GM18505 (cell line): ENCODE results near the gene SLC4A2.

Source experiments
- ATAC-seq: cut with Tn5 transposase; IDR thresholded peaks from one replicate; pipeline ENCODE4 v1.9.1; 2021; ENCODE audit not compliant: unreplicated experiment
- POLR2A ChIP-seq: IDR thresholded peaks from 4 replicates; pipeline ENCODE4 v1.6.1; 2011; ENCODE audit warnings: borderline replicate concordance; ENCODE audit not compliant: insufficient read depth, insufficient read length; ENCODE audit errors: extremely low read depth

The SLC4A2 gene

GRCh38 chr7:151071032-151071866, 11.9 kb downstream of the SLC4A2 start:
- ATAC-seq: no peak
- no peak for TF ChIP-seq POLR2A

- ATAC-seq: no peak
- no peak for TF ChIP-seq POLR2A
These were observed 14.6 kb downstream of the SLC4A2 start for GRCh38 chr7:151073990-151074389.

- no peak for ATAC-seq
- no peak for TF ChIP-seq POLR2A
These were observed 15.7 kb downstream of the SLC4A2 start for GRCh38 chr7:151074817-151075661.

GRCh38 chr7:151075662-151075971, 16.2 kb downstream of the SLC4A2 start:
- no peak for TF ChIP-seq POLR2A
- ATAC-seq: no peak

GRCh38 chr7:151075978-151076426, 16.6 kb downstream of the SLC4A2 start:
- TF ChIP-seq POLR2A: no peak
- ATAC-seq: no peak

- ATAC-seq: no peak
- TF ChIP-seq POLR2A: no peak
These were observed 17.7 kb downstream of the SLC4A2 start for GRCh38 chr7:151076863-151077704.

- peak; percentile 7 for TF ChIP-seq POLR2A
- ATAC-seq: no peak
These were observed 18.4 kb downstream of the SLC4A2 start for GRCh38 chr7:151077705-151078232.

GRCh38 chr7:151078233-151079040, 19.0 kb downstream of the SLC4A2 start:
- TF ChIP-seq POLR2A: no peak
- ATAC-seq: no peak

- no peak for TF ChIP-seq POLR2A
- ATAC-seq: no peak
These were observed 20.0 kb downstream of the SLC4A2 start for GRCh38 chr7:151079199-151079910.

GRCh38 chr7:151080067-151080521, 20.7 kb downstream of the SLC4A2 start:
- no peak for TF ChIP-seq POLR2A
- ATAC-seq: peak; percentile 2

GRCh38 chr7:151080522-151081169, 21.3 kb downstream of the SLC4A2 start, which contains the start of gene FASTK:
TSS of gene FASTK (minus strand) at chr7:151080809. CDS start at chr7:151080766, 43 bp downstream.
- peak; percentile 76 for ATAC-seq
- peak; percentile 90 for TF ChIP-seq POLR2A
